HG02938 (cell line): Measurements from ENCODE around the gene TFF2.

Source experiments
- ATAC-seq: cut with Tn5 transposase; IDR thresholded peaks from one replicate; pipeline ENCODE4 v1.9.1; 2021; ENCODE audit warnings: mild to moderate bottlenecking, moderate library complexity; ENCODE audit not compliant: unreplicated experiment

TFF2 gene

GRCh38 chr21:42321231-42321630 is 29.6 kb downstream of the TFF2 start:
- no peak for ATAC-seq

GRCh38 chr21:42320791-42321190 is 30.0 kb downstream of the TFF2 start:
- no peak for ATAC-seq

GRCh38 chr21:42319851-42320572 is 30.8 kb downstream of the TFF2 start:
- ATAC-seq, result no peak

GRCh38 chr21:42319376-42319775 is 31.4 kb downstream of the TFF2 start:
- no peak for ATAC-seq

GRCh38 chr21:42317826-42318746 is 32.7 kb downstream of the TFF2 start:
- ATAC-seq, result no peak

GRCh38 chr21:42317341-42317741 is 33.5 kb downstream of the TFF2 start:
- ATAC-seq, result no peak

GRCh38 chr21:42316891-42317290 is 33.9 kb downstream of the TFF2 start:
- no peak for ATAC-seq

GRCh38 chr21:42315296-42315891 is 35.4 kb downstream of the TFF2 start, which contains the start of gene TFF3:
TFF3 (minus strand) TSS chr21:42315409; CDS start chr21:42315374, 35 bp downstream.
- ATAC-seq, result no peak

- ATAC-seq, result no peak
Measured at GRCh38 chr21:42314616-42315295, 36.0 kb downstream of the TFF2 start.

- ATAC-seq, result no peak
Measured at GRCh38 chr21:42313501-42313969, 37.3 kb downstream of the TFF2 start.

GRCh38 chr21:42312626-42313104 is 38.1 kb downstream of the TFF2 start:
- ATAC-seq, result no peak

GRCh38 chr21:42311816-42312625 is 38.8 kb downstream of the TFF2 start:
- ATAC-seq, result no peak

GRCh38 chr21:42311160-42311559 is 39.6 kb downstream of the TFF2 start:
- no peak for ATAC-seq

- no peak for ATAC-seq
Measured at GRCh38 chr21:42310411-42311001, 40.3 kb downstream of the TFF2 start.

GRCh38 chr21:42309753-42310213 is 41.0 kb downstream of the TFF2 start:
- ATAC-seq, result no peak

- ATAC-seq, result no peak
Measured at GRCh38 chr21:42308914-42309752, 41.7 kb downstream of the TFF2 start.

GRCh38 chr21:42308161-42308913 is 42.5 kb downstream of the TFF2 start:
- ATAC-seq, result no peak

- no peak for ATAC-seq
Measured at GRCh38 chr21:42307106-42307505, 43.7 kb downstream of the TFF2 start.
